ENCODE results near the gene SLC38A2. TPM values are rescaled to one million over a fixed set of nuclear protein-coding genes. Genes with fewer than 3 reads are reported as not detected.

SLC38A2 gene
- total RNA-seq, 1 experiment from 2014 or later = 453 TPM

DNA sequence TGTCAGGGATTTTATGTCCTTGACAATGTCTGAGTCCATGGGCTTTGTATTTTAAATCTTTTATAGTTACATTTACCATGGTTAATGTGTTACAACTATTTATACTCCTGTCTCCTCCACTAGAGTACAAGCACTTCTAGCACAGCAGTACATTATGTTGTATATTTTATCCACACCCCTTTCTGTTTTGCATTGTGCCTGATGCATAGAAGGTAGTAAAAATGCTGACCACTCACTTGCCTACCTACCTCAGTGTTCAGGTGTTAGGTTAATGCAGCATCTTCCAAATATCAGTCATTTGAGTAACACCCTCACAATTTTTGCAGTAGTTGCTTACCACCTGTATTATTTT is 31.1 kb upstream of the SLC38A2 start:
- Histone ChIP-seq H3K27ac (ENCODE audit: insufficient read length, low read depth, low read length) (no peak overlapping the region), H3K4me2 (ENCODE audit: insufficient read depth, insufficient read length, low read length) (no peak overlapping the region)
- H3K4me1 Mint-ChIP-seq = peaks cover 32 to 33% of the 10 kb centered on the region in 2 experiments

More for the DNA sequence above, 31.1 kb upstream of the SLC38A2 start:
- DNase-seq = no peak
- H2BK12ac ChIP-seq (ENCODE audit: insufficient read length, low read depth, low read length) = no peak overlapping the region
- H3K23me2 ChIP-seq (ENCODE audit: insufficient read length, low read depth, low read length, poor library complexity, severe bottlenecking) = no peaks in the 10 kb centered on the region
- no peak overlapping the region for H3K4ac ChIP-seq (ENCODE audit: low read depth, low read length)
- Mint-ChIP-seq H3K36me3 (ENCODE audit: insufficient read depth in 1 of 3, low read depth in 3 of 3) (peaks cover 22 to 32% (median 24%) of the 10 kb centered on the region in 3 experiments), H3K9me3 (peaks cover 17 to 23% of the 10 kb centered on the region in 2 experiments; a peak in 4 of 5 replicates), H3K27ac (no peak overlapping the region), H3K4me3 (no peak overlapping the region), H3K27me3 (ENCODE audit: low read depth) (no peaks in the 10 kb centered on the region)
- no peaks in the 10 kb centered on the region for H3K27me3 ChIP-seq (ENCODE audit: insufficient read depth, low read length)
- no peak overlapping the region for H3K9ac ChIP-seq (ENCODE audit: extremely low read depth, insufficient read length, low read length)
- no peak overlapping the region for H2AK5ac ChIP-seq (ENCODE audit: insufficient read length, low read length)
- H2BK5ac ChIP-seq (ENCODE audit: insufficient read length, low read length) = no peak overlapping the region
- peaks cover 6% of the 10 kb centered on the region; the same call in 1 of the 2 replicates for H3K4me1 ChIP-seq (ENCODE audit: insufficient read depth, low read length)
- H2BK15ac ChIP-seq (ENCODE audit: low read depth, low read length) = no peak overlapping the region
- H2BK120ac ChIP-seq (ENCODE audit: low read depth, low read length, poor library complexity, severe bottlenecking) = no peak overlapping the region
- H3K79me2 ChIP-seq (ENCODE audit: insufficient read depth, low read length) = no peaks in the 10 kb centered on the region
- TF ChIP-seq CTCF (conservative IDR thresholded peaks at IDR 0.05) = no peak
- H3K18ac ChIP-seq (ENCODE audit: insufficient read length, low read depth, low read length) = no peak overlapping the region
- no peak overlapping the region for H3K56ac ChIP-seq (ENCODE audit: insufficient read length, low read depth, low read length)
- no peaks in the 10 kb centered on the region for H3K9me3 ChIP-seq (ENCODE audit: control insufficient read depth, low read depth, low read length)
- no peaks in the 10 kb centered on the region for H3K79me1 ChIP-seq (ENCODE audit: insufficient read depth, low read depth, low read length, poor library complexity, severe bottlenecking)
- no peak overlapping the region for H4K91ac ChIP-seq (ENCODE audit: insufficient read length, low read depth, low read length)
- H3K14ac ChIP-seq (ENCODE audit: insufficient read depth, low read length) = no peak overlapping the region
- no peak overlapping the region for H4K8ac ChIP-seq (replicated peaks; ENCODE audit: insufficient read length, low read depth, low read length)
- no peak overlapping the region for H2BK20ac ChIP-seq (ENCODE audit: low read depth, low read length, poor library complexity, severe bottlenecking)
- H4K20me1 ChIP-seq (ENCODE audit: control insufficient read depth, insufficient read depth, insufficient read length) = no peaks in the 10 kb centered on the region
- no peak overlapping the region for H4K5ac ChIP-seq (ENCODE audit: insufficient read length, low read depth, low read length)
- H3K23ac ChIP-seq (ENCODE audit: insufficient read length, low read depth, low read length) = no peak overlapping the region
- no peak overlapping the region for H2AFZ ChIP-seq (ENCODE audit: low read length)
- no peak overlapping the region for H3T11ph ChIP-seq (ENCODE audit: low read length)
